Stimulated activated CD4-positive, alpha-beta T cell treated with anti-CD3 and anti-CD28 coated beads, Interleukin-15, amount 100 ng/mL, for 1 hour (primary cell): ENCODE data around the gene DAAM1.

Source experiments
- DNase-seq, 2 donors: peaks; one replicate each; pipeline ENCODE4 v3.0.0-alpha.2; 2020; ENCODE audit warnings: low read depth in 1 of 2, low spot score in 1 of 2

DAAM1 gene

GRCh38 chr14:59359431-59360124, 171.1 kb downstream of the DAAM1 start:
- no peak for DNase-seq

DNA sequence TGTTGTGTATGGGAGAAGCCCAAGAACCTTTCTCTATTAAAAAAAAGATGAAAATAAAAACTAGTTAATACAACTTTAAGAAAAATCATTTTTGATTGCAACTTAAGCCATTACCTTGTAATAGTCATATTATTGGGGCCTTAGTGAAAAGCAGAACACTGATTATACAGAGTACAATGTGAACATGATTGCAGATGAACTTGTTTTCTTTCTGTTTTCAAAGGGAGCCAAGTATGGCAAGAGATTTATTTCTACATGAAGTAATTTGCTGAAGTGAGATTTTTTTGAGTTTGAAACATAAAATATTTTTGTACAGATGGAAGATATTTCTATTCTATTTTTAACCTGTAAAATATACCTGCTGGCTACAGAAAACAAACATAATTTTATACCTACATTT, 171.8 kb downstream of the DAAM1 start:
- DNase-seq = no peak

GRCh38 chr14:59360923-59361794, 172.7 kb downstream of the DAAM1 start:
- no peak for DNase-seq

- DNase-seq = no peak
Observed at GRCh38 chr14:59362513-59362912, 174.0 kb downstream of the DAAM1 start.

GRCh38 chr14:59363531-59364226, 175.2 kb downstream of the DAAM1 start:
- DNase-seq = no peak

- DNase-seq = no peak
Observed at GRCh38 chr14:59370158-59370742, 181.8 kb downstream of the DAAM1 start.

GRCh38 chr14:59371771-59372170, 183.3 kb downstream of the DAAM1 start:
- no peak for DNase-seq

DNA sequence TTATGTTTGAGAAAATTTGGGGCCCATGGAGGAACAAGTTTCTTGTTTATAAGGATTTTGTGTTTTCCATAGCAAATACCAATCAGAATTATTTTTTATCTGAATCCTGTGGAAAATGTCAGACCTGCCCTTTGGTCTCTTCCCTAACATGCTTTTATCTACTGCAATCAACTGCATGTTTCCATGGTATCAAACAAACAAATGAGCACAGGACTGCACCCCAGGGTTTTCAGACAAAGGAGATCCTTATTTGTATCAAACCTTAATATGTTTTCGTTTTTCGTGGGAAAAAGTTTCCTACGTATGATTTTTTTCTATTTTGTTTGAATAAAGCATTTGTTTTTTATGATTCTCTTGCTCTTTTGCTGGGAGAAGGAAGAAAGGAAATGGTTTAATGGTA, 185.6 kb downstream of the DAAM1 start:
- no peak for DNase-seq

GRCh38 chr14:59376686-59377085, 188.2 kb downstream of the DAAM1 start:
- DNase-seq = no peak

- no peak for DNase-seq
Observed at GRCh38 chr14:59377491-59377890, 189.0 kb downstream of the DAAM1 start.

- DNase-seq = no peak
Observed at GRCh38 chr14:59377991-59378601, 189.6 kb downstream of the DAAM1 start.

DNA sequence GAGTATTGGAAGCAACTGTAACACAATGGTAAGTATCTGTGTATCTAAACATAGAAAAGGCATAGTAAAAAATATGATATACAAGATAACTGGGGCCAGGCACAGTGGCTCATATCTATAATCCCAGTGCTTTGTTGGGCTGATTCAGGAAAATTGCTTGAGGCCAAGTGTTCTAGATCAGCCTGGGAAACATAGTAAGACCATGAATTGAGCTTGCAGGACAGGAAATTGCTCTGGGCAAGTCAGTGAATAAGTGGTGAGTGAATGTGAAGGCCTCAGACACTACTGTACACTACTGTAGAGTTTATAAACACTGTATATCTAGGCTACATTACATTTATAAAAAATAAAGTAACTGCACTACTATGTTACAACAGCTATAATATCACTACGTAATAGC, 201.5 kb downstream of the DAAM1 start:
- DNase-seq = no peak

DNA sequence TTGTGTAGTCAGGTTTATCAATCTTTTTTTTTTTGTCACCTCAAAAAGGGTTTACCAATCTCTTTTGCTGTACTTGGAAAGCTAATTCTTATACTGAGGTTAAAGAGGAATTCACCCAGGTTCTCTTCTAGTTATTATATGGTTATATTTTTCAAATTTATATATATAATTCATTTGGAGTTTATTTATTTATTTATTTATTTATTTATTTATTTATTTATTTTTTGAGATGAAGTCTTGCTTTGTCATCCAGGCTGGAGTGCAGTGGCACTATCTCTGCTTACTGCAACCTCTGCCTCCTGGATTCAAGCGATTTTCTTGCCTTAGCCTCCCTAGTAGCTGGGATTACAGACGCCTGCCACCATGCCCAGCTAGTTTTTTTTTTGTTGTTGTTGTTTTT, 202.9 kb downstream of the DAAM1 start:
- DNase-seq = no peak

DNA sequence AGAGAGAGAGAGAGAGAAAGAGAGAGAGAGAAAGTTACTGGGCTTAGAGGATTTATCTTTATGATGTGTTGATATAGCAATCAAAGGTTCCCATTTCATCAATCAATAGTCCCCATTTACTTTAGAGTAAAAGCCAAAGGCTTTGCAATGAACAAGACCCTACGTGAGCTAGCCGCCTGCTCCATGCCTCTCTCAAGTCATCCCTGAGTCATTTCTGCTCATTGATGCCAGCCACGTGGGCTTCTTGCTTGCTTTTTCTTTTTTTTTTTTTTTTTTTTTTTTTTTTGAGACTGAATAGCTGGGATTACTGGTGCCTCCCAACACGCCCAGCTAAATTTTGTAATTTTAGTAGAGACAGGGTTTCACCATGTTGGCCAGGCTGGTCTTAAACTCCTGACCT, 205.8 kb downstream of the DAAM1 start:
- DNase-seq = no peak

DNA sequence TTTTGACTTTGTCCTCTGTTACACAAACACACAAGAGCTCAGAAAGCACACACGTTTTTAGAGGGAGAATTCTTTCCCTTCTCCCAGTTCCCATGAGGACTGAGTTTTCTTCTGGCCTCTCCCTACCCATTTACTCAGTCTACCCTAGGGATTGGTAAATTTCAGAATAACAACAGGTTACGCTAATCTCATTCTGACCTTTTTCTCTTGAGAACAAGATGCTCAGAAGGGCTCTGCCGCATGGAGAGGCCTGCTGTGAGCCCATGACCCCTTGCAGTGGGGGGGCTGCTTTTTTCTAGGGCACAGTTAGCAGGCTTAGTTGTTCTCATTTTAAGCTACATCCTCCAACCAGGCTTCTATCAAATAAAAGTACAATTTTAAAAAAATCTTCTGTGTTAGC, 207.2 kb downstream of the DAAM1 start:
- no peak for DNase-seq

GRCh38 chr14:59398841-59399240, 210.4 kb downstream of the DAAM1 start:
- DNase-seq = no peak

- DNase-seq = no peak
Observed at GRCh38 chr14:59406454-59407245, 218.2 kb downstream of the DAAM1 start.

DNA sequence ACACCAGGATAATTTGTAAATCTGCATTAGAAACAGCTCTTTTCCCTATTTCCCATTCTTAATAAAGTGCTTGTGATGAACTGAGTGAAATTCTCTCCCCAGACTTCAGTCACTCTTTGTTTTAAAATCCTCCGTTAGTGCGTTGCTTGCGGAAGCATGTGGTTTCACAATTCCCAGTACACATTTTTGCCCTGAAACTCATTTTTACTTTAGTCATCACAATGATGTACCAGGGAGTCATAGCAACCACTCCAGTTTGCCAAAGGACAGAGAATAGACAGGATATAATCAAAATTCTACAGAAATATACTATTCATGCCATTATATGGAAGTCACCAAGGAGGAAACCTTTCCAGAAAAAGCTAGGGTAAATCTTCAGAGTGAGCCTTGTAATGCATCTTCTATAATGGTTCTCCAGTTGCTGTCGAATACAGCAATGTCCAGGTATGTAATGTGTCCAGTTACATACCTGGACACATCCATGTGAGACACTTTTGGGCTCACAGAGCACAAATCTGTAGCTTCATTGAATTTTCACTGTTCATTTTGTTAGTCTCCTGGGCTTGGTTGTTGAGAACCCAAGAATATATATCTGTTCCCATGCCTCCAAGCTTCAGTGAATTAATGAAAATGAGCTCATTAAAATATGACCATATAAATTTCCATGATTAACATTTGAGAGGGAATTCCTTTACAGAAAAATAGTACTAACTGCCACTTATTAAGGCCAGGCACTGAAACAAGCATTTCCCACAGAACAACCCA, 219.0 kb downstream of the DAAM1 start:
- no peak for DNase-seq

DNA sequence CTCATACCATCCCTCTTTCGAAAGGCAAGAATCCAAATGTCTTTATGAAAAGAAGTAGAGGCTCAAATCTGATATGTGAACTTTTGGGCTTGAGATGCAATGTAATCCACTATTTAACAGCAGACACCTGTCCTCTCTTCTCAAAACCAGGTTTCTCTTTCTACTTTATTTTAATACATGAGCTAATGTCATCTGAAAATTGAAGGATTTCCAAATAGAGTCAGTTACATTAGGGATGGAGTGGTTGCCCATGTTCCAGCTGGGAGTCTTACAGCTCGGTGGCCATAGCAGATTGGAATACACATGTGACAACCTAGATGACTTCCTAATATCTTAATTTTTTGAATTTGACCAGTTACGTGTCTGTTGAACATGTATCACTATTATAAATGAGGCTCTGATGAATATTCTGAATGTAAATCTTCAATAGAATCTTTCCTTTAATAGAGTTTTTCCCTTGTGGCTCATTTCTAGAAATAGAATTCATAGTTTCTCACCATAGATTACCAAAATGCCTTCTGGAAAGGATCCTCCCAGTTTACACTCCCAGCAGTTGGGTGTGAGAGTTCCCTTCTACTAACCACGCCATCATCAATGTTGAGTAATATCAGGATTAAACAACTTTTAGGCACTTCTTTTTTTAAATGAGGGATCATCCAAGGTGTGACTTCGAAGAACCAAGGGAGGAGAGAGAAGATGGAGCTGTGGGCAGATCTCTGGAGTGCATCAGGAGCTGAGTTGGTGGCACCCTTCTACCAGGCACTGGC, 227.6 kb downstream of the DAAM1 start:
- DNase-seq = no peak
